OCI-LY7 (cell line): ENCODE measurements around the gene TOP3A. TPM values are rescaled to one million over a fixed set of nuclear protein-coding genes. Genes with fewer than 3 reads are reported as not detected.
"Not testable (repeated sequence)": the region's sequence is repeated elsewhere in the genome, so short reads cannot be mapped to it uniquely, and the experiment has no call there.

Source experiments
- BruUV-seq: library from RNA; stranded (reverse); fragments of 400-500 nt; replicated peaks from 2 replicates; lab custom pipeline; 2021; lab: Mats Ljungman, UMichigan
- CTCF ChIA-PET: fragments of 300-600 bp; sonication (Branson Sonifier 250); formaldehyde crosslinking; loops from one replicate; lab custom pipeline; 2022; ENCODE audit warnings: antibody characterized with exemption; ENCODE audit not compliant: unreplicated experiment; lab: Charles Lee
- POLR2A ChIA-PET: fragments of 300-600 bp; sonication (Branson Sonifier 250); formaldehyde crosslinking; loops from one replicate; lab custom pipeline; 2022; ENCODE audit warnings: antibody characterized with exemption; lab: Charles Lee
- DNase-seq: peaks from one replicate; pipeline ENCODE4 v3.0.0-alpha.2; 2015; ENCODE audit warnings: low spot score
- H2AFZ ChIP-seq: fragments of 200-600 bp; sonication (generic), shearing (Covaris generic); 2 replicates; pipeline ENCODE4 v1.6.1; 2014; ENCODE audit warnings: mild to moderate bottlenecking, antibody characterized with exemption, low read length, moderate library complexity
- H3K27ac ChIP-seq: fragments of 200-600 bp; sonication (generic); 2 replicates; pipeline ENCODE4 v1.5.1; 2014; ENCODE audit warnings: mixed run types, low read depth, mild to moderate bottlenecking, moderate library complexity, low read length, inconsistent platforms; ENCODE audit not compliant: poor library complexity, severe bottlenecking
- H3K36me3 ChIP-seq: fragments of 200-600 bp; sonication (generic); 2 replicates; pipeline ENCODE4 v1.6.1; 2014; ENCODE audit warnings: mild to moderate bottlenecking, antibody characterized with exemption, low read length, moderate library complexity, mixed read lengths; ENCODE audit not compliant: insufficient read depth
- H3K4me1 ChIP-seq: fragments of 200-600 bp; sonication (generic); 2 replicates; pipeline ENCODE4 v1.5.1; 2014; ENCODE audit warnings: mild to moderate bottlenecking, low read length; ENCODE audit not compliant: insufficient read depth, poor library complexity, severe bottlenecking
- H3K4me2 ChIP-seq: fragments of 200-600 bp; sonication (generic); 2 replicates; pipeline ENCODE4 v1.6.1; 2014; ENCODE audit warnings: mild to moderate bottlenecking, low read length
- H3K4me3 ChIP-seq: fragments of 200-600 bp; sonication (generic); 2 replicates; pipeline ENCODE4 v1.5.1; 2014; ENCODE audit warnings: mild to moderate bottlenecking, low read depth, low read length; ENCODE audit not compliant: poor library complexity, severe bottlenecking
- H3K79me2 ChIP-seq: fragments of 200-600 bp; sonication (generic); 2 replicates; pipeline ENCODE4 v1.6.1; 2016; ENCODE audit warnings: low read depth, mild to moderate bottlenecking, low read length, moderate library complexity, mixed read lengths; ENCODE audit not compliant: insufficient read depth
- H3K9me2 ChIP-seq: fragments of 200-600 bp; sonication (generic); 2 replicates; pipeline ENCODE4 v1.6.1; 2016; ENCODE audit warnings: mild to moderate bottlenecking, low read length, mixed read lengths; ENCODE audit not compliant: insufficient read depth
- H3K9me3 ChIP-seq: fragments of 200-600 bp; sonication (generic); 2 replicates; pipeline ENCODE4 v1.6.1; 2014; ENCODE audit warnings: mild to moderate bottlenecking, mixed run types, low read length, mixed read lengths
- H4K20me1 ChIP-seq: fragments of 200-600 bp; sonication (generic); 2 replicates; pipeline ENCODE4 v1.6.1; 2014; ENCODE audit warnings: mild to moderate bottlenecking, antibody characterized with exemption, low read length, moderate library complexity, mixed read lengths; ENCODE audit not compliant: insufficient read depth
- EZH2phosphoT487 ChIP-seq: fragments of 200-600 bp; sonication (generic); IDR thresholded peaks from 2 replicates; pipeline ENCODE4 v1.6.1; 2018; ENCODE audit warnings: low read depth, borderline replicate concordance, mild to moderate bottlenecking, mixed run types, antibody characterized with exemption, low read length, moderate library complexity, mixed read lengths
- intact Hi-C: fragments of 100-400 bp; cut with micrococcal nuclease; formaldehyde crosslinking; loops from one replicate; pipeline ENCODE4 v1.10.0; 2022; ENCODE audit not compliant: unreplicated experiment
- total RNA-seq, 2 experiments: library from RNA; depleted of rRNA in 1 of 2; stranded (reverse); fragments of >200 nt in 1 of 2; shearing (Covaris generic) in 1 of 2; gene quantifications; 2 replicates each; pipeline ENCODE4 v1.2.3, GENCODE V29; 2014 to 2022
- TF ChIP-seq, protein P1 (sequence below): fragments of 200-600 bp; sonication (generic); conservative IDR thresholded peaks from 2 replicates; pipeline ENCODE4 v1.5.1; 2014; ENCODE audit warnings: mild to moderate bottlenecking, antibody characterized with exemption, low read length, moderate library complexity, mixed read lengths

TOP3A gene
- total RNA-seq, 2 experiments from 2014 or later: 48.3 to 64.4 TPM

DNA sequence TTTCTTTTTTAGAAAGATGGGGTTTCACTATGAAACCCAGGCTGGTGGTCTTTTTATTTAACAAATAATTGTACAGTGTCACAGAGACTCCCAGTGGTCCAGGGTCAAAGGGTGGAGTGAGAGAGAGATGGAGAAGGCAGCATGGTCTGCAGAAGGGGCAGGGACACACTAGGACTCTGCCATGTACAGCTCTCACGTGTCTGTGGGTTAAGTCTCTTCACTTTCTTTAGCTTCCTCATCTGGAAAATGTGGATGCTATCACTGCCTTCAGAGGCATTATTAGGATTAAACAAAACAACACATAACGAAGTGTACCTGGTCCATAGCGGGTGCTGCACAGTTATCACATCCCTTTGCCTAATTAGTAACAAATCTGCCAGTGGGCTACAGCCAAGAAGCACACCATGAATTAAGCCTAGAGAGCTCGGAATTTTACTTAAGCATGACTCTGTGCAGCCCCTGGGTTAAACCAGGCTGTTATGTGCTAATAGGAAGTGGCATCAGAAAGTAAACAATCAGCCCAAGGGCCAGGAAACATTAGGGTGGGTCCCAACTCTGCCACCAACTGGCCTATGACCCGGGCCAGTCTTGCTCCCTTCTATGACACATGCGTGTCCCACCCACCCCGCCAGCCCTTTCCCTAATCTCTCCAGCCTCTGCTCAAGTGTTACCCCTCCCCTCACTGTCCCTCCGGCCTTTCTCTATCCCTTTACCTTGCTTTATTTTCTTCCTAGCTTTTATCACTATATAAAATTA, 13.9 kb downstream of the TOP3A start:
- CTCF ChIA-PET: no interaction called here
- intact Hi-C loops: no loop called here
- no peak overlapping the region for H3K4me2 ChIP-seq
- H2AFZ ChIP-seq: no peak overlapping the region
- no peak overlapping the region for H3K4me3 ChIP-seq
- POLR2A ChIA-PET: no interaction called here
- H3K79me2 ChIP-seq: no peaks in the 10 kb centered on the region
- BruUV-seq: no TSS peak
- H3K27ac ChIP-seq: no peak overlapping the region
- no peak for DNase-seq
- H4K20me1 ChIP-seq: no peaks in the 10 kb centered on the region
- H3K9me3 ChIP-seq: no peaks in the 10 kb centered on the region
- H3K9me2 ChIP-seq: no peaks in the 10 kb centered on the region
- TF ChIP-seq, protein P1, sequence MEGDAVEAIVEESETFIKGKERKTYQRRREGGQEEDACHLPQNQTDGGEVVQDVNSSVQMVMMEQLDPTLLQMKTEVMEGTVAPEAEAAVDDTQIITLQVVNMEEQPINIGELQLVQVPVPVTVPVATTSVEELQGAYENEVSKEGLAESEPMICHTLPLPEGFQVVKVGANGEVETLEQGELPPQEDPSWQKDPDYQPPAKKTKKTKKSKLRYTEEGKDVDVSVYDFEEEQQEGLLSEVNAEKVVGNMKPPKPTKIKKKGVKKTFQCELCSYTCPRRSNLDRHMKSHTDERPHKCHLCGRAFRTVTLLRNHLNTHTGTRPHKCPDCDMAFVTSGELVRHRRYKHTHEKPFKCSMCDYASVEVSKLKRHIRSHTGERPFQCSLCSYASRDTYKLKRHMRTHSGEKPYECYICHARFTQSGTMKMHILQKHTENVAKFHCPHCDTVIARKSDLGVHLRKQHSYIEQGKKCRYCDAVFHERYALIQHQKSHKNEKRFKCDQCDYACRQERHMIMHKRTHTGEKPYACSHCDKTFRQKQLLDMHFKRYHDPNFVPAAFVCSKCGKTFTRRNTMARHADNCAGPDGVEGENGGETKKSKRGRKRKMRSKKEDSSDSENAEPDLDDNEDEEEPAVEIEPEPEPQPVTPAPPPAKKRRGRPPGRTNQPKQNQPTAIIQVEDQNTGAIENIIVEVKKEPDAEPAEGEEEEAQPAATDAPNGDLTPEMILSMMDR: no peak
- TF ChIP-seq EZH2phosphoT487: no peak
- H3K36me3 ChIP-seq: peaks cover 78% of the 10 kb centered on the region
- no peaks in the 10 kb centered on the region for H3K4me1 ChIP-seq

DNA sequence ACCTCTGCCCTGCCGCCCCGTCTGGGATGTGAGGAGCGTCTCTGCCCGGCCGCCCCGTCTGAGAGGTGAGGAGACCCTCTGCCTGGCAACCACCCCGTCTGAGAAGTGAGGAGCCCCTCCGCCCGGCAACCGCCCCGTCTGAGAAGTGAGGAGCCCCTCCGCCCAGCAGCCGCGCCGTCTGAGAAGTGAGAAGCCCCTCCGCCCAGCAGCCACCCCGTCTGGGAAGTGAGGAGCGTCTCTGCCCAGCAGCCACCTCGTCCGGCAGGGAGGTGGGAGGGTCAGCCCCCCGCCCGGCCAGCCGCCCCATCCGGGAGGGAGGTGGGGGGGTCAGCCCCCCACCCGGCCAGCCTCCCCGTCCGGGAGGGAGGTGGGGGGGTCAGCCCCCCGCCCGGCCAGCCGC, 16.7 kb downstream of the TOP3A start:
- H3K36me3 ChIP-seq: peaks cover 77% of the 10 kb centered on the region
- POLR2A ChIA-PET, BruUV-seq, H3K27ac ChIP-seq, H3K4me3 ChIP-seq, H3K79me2 ChIP-seq, H3K4me1 ChIP-seq, H3K9me3 ChIP-seq, intact Hi-C loops, CTCF ChIA-PET, H2AFZ ChIP-seq, DNase-seq, H4K20me1 ChIP-seq, H3K9me2 ChIP-seq, H3K4me2 ChIP-seq: not testable (repeated sequence)

DNA sequence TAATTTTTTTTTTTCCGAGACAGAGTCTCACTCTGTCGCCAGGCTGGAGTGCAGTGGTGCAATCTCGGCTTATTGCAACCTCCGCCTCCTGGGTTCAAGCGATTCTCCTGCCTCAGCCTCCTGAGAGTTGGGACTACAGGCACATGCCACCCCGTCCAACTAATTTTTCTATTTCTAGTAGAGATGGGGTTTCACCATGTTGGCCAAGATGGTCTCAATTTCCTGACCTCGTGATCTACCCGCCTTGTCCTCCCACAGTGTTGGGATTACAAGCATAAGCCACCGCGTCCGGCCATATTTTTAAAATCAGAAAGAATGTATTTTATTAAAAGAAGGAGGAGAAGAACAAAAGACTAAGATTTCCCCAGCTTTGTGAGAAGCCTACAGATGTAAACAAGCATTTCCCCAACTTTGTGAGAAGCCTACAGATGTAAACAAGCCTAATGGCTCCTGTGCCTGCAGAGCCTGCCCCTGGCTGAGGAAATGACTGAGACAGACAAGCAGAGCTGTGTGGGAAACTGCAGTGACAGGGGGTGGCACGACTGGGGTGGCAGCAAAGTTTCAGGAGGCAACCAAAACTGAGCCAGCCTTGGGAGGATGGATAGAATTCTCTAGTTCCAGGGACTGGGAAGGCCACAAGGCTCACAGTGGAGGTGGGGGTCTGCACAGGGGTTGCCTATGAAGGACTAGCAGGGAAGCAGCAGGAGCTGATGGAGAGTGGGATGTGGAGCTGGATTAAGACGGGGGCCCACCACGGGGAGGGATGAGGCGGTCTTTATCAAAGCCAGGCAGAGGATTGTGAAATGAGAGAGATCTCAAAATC, 22.9 kb downstream of the TOP3A start:
- H3K4me1 ChIP-seq: no peaks in the 10 kb centered on the region
- H3K36me3 ChIP-seq: peaks cover 91% of the 10 kb centered on the region
- no peak for TF ChIP-seq EZH2phosphoT487
- ChIA-PET CTCF (no interaction called here), POLR2A (interaction anchor here (0.6 kb wide), 1 partner anchor 121 kb away, joined by 3 read pairs; no protein-coding TSS in a partner anchor)
- BruUV-seq: no TSS peak
- H3K4me2 ChIP-seq: no peak overlapping the region
- no peak overlapping the region for H3K27ac ChIP-seq
- no peaks in the 10 kb centered on the region for H3K9me2 ChIP-seq
- no peaks in the 10 kb centered on the region for H3K9me3 ChIP-seq
- no peaks in the 10 kb centered on the region for H4K20me1 ChIP-seq
- no peak overlapping the region for H3K4me3 ChIP-seq
- intact Hi-C loops: no loop called here
- H3K79me2 ChIP-seq: no peaks in the 10 kb centered on the region
- H2AFZ ChIP-seq: no peak overlapping the region
- no peak for DNase-seq
